WTC11 (cell line): ENCODE data around the gene MADCAM1. TPM values are rescaled to one million over a fixed set of nuclear protein-coding genes. Genes with fewer than 3 reads are reported as not detected.

Source experiments
- ATAC-seq: fragments of 200-7000 bp; cut with Tn5 transposase; 2 replicates; pipeline ENCODE4 v1.10.0; 2021; ENCODE audit warnings: mild to moderate bottlenecking, moderate library complexity
- CTCF ChIA-PET: fragments of 300-600 bp; sonication (Branson Sonifier 250); formaldehyde crosslinking; loops from one replicate; lab custom pipeline; 2021; ENCODE audit warnings: antibody characterized with exemption; lab: Charles Lee
- POLR2A ChIA-PET: fragments of 350-600 bp; sonication (Branson Sonifier 250); formaldehyde crosslinking; loops from one replicate; lab custom pipeline; 2021; ENCODE audit warnings: antibody characterized with exemption; lab: Charles Lee
- DNase-seq: peaks from one replicate; pipeline ENCODE4 v3.0.0; 2021; ENCODE audit warnings: low spot score
- H3K27ac Mint-ChIP-seq: 2 replicates; pipeline ENCODE4 v1.8.0; 2021; ENCODE audit warnings: mixed read lengths
- H3K27me3 Mint-ChIP-seq: 2 replicates; pipeline ENCODE4 v1.8.0; 2021; ENCODE audit warnings: low read depth, mild to moderate bottlenecking, moderate library complexity, mixed read lengths
- H3K36me3 Mint-ChIP-seq: 2 replicates; pipeline ENCODE4 v1.8.0; 2021; ENCODE audit warnings: mixed read lengths
- H3K4me1 Mint-ChIP-seq: 2 replicates; pipeline ENCODE4 v1.8.0; 2022; ENCODE audit warnings: mixed read lengths
- H3K4me3 Mint-ChIP-seq: 2 replicates; pipeline ENCODE4 v1.8.0; 2021; ENCODE audit warnings: mild to moderate bottlenecking, moderate library complexity, mixed read lengths
- H3K9me3 Mint-ChIP-seq: 2 replicates; pipeline ENCODE4 v1.8.0; 2021; ENCODE audit warnings: mixed read lengths
- ATF2 ChIP-seq: sonication (generic); formaldehyde crosslinking; IDR thresholded peaks from 2 replicates; pipeline ENCODE4 v1.8.1; 2022; ENCODE audit warnings: low read depth, missing genetic modification reagents, borderline replicate concordance
- CREM ChIP-seq: sonication (generic); formaldehyde crosslinking; IDR thresholded peaks from 2 replicates; pipeline ENCODE4 v1.8.1; 2022; ENCODE audit warnings: mild to moderate bottlenecking, missing genetic modification reagents, moderate library complexity
- GABPB1 ChIP-seq: sonication (generic); formaldehyde crosslinking; IDR thresholded peaks from 2 replicates; pipeline ENCODE4 v1.8.1; 2023; ENCODE audit warnings: mild to moderate bottlenecking, missing genetic modification reagents
- IRF1 ChIP-seq: sonication (generic); formaldehyde crosslinking; IDR thresholded peaks from 2 replicates; pipeline ENCODE4 v1.8.0; 2023; ENCODE audit warnings: missing genetic modification reagents
- IRF2 ChIP-seq: sonication (generic); formaldehyde crosslinking; IDR thresholded peaks from 2 replicates; pipeline ENCODE4 v1.8.0; 2022; ENCODE audit warnings: low read depth, missing genetic modification reagents, borderline replicate concordance
- KAT7 ChIP-seq: sonication (generic); formaldehyde crosslinking; IDR thresholded peaks from 2 replicates; pipeline ENCODE4 v1.8.1; 2023; ENCODE audit warnings: missing genetic modification reagents, mild to moderate bottlenecking, borderline replicate concordance
- MXD4 ChIP-seq: fragments of 250-450 bp; sonication (Bioruptor Pico); IDR thresholded peaks from 2 replicates; pipeline ENCODE4 v1.8.0; 2021; ENCODE audit warnings: mild to moderate bottlenecking, moderate library complexity, borderline replicate concordance
- NFATC4 ChIP-seq: fragments of 250-450 bp; sonication (Bioruptor Pico); IDR thresholded peaks from 2 replicates; pipeline ENCODE4 v1.9.0; 2021; ENCODE audit warnings: mild to moderate bottlenecking
- NFYB ChIP-seq: sonication (generic); formaldehyde crosslinking; conservative IDR thresholded peaks from 2 replicates; pipeline ENCODE4 v1.8.0; 2022; ENCODE audit warnings: low read depth, missing genetic modification reagents
- NR1H2 ChIP-seq: sonication (generic); formaldehyde crosslinking; IDR thresholded peaks from 2 replicates; pipeline ENCODE4 v1.9.0; 2021; ENCODE audit warnings: mild to moderate bottlenecking, moderate library complexity, missing genetic modification reagents
- NR2C2 ChIP-seq: sonication (generic); formaldehyde crosslinking; IDR thresholded peaks from 2 replicates; pipeline ENCODE4 v1.8.0; 2022; ENCODE audit warnings: mild to moderate bottlenecking, missing genetic modification reagents
- OVOL2 ChIP-seq: fragments of 250-450 bp; sonication (Bioruptor Pico); IDR thresholded peaks from 2 replicates; pipeline ENCODE4 v1.9.0; 2021; ENCODE audit warnings: mild to moderate bottlenecking, borderline replicate concordance
- RELA ChIP-seq: sonication (generic); formaldehyde crosslinking; IDR thresholded peaks from 2 replicates; pipeline ENCODE4 v1.8.1; 2022; ENCODE audit warnings: missing genetic modification reagents, mild to moderate bottlenecking, borderline replicate concordance
- SMAD4 ChIP-seq: sonication (generic); formaldehyde crosslinking; IDR thresholded peaks from 2 replicates; pipeline ENCODE4 v1.8.0; 2022; ENCODE audit warnings: mild to moderate bottlenecking, missing genetic modification reagents
- STAT6 ChIP-seq: sonication (generic); formaldehyde crosslinking; conservative IDR thresholded peaks from 2 replicates; pipeline ENCODE4 v1.8.1; 2023; ENCODE audit warnings: mild to moderate bottlenecking, low read depth, missing genetic modification reagents, moderate library complexity
- TCF7 ChIP-seq: sonication (generic); formaldehyde crosslinking; IDR thresholded peaks from 2 replicates; pipeline ENCODE4 v1.8.0; 2022; ENCODE audit warnings: mild to moderate bottlenecking, low read depth, missing genetic modification reagents, moderate library complexity
- ZNF423 ChIP-seq: fragments of 250-450 bp; sonication (Bioruptor Pico); IDR thresholded peaks from 2 replicates; pipeline ENCODE4 v2.1.2; 2022; ENCODE audit warnings: mild to moderate bottlenecking, moderate library complexity
- total RNA-seq: library from RNA; stranded (reverse); gene quantifications from 3 replicates; pipeline ENCODE4 v1.2.3, GENCODE V29; 2021
- TF ChIP-seq, protein P1 (sequence below): sonication (generic); formaldehyde crosslinking; IDR thresholded peaks from 2 replicates; pipeline ENCODE4 v1.8.0; 2023; ENCODE audit warnings: mild to moderate bottlenecking, missing genetic modification reagents
- TF ChIP-seq, protein P2 (sequence below): fragments of 250-450 bp; sonication (Bioruptor Pico); conservative IDR thresholded peaks from 2 replicates; pipeline ENCODE4 v1.9.0; 2021; ENCODE audit warnings: mild to moderate bottlenecking
- TF ChIP-seq, protein P3 (sequence below): sonication (generic); formaldehyde crosslinking; IDR thresholded peaks from 2 replicates; pipeline ENCODE4 v1.8.1; 2023; ENCODE audit warnings: mild to moderate bottlenecking, missing genetic modification reagents

Gene MADCAM1
- total RNA-seq, 1 experiment from 2014 or later, result 4.7 TPM

GRCh38 chr19:468587-469256, 27.6 kb upstream of the MADCAM1 start:
- ATAC-seq, result no peak
- Mint-ChIP-seq H3K27ac (no peak overlapping the region), H3K9me3 (no peaks in the 10 kb centered on the region; the same call in 1 of the 2 replicates), H3K4me3 (no peak overlapping the region), H3K27me3 (peaks cover 3% of the 10 kb centered on the region; the same call in 1 of the 2 replicates), H3K36me3 (no peaks in the 10 kb centered on the region), H3K4me1 (no peaks in the 10 kb centered on the region)
- TF ChIP-seq, protein P1, sequence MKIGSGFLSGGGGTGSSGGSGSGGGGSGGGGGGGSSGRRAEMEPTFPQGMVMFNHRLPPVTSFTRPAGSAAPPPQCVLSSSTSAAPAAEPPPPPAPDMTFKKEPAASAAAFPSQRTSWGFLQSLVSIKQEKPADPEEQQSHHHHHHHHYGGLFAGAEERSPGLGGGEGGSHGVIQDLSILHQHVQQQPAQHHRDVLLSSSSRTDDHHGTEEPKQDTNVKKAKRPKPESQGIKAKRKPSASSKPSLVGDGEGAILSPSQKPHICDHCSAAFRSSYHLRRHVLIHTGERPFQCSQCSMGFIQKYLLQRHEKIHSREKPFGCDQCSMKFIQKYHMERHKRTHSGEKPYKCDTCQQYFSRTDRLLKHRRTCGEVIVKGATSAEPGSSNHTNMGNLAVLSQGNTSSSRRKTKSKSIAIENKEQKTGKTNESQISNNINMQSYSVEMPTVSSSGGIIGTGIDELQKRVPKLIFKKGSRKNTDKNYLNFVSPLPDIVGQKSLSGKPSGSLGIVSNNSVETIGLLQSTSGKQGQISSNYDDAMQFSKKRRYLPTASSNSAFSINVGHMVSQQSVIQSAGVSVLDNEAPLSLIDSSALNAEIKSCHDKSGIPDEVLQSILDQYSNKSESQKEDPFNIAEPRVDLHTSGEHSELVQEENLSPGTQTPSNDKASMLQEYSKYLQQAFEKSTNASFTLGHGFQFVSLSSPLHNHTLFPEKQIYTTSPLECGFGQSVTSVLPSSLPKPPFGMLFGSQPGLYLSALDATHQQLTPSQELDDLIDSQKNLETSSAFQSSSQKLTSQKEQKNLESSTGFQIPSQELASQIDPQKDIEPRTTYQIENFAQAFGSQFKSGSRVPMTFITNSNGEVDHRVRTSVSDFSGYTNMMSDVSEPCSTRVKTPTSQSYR, result no peak
- no peak for TF ChIP-seq NFYB (CRISPR knock-in tag)
- TF ChIP-seq NFATC4 (CRISPR knock-in tag), result no peak
- TF ChIP-seq ATF2 (CRISPR knock-in tag), result no peak
- TF ChIP-seq GABPB1 (CRISPR knock-in tag), result no peak
- TF ChIP-seq NR1H2 (CRISPR knock-in tag), result no peak
- no peak for TF ChIP-seq ZNF423 (CRISPR knock-in tag)
- no peak for TF ChIP-seq IRF2 (CRISPR knock-in tag)
- TF ChIP-seq CREM (CRISPR knock-in tag), result no peak
- TF ChIP-seq, protein P2, sequence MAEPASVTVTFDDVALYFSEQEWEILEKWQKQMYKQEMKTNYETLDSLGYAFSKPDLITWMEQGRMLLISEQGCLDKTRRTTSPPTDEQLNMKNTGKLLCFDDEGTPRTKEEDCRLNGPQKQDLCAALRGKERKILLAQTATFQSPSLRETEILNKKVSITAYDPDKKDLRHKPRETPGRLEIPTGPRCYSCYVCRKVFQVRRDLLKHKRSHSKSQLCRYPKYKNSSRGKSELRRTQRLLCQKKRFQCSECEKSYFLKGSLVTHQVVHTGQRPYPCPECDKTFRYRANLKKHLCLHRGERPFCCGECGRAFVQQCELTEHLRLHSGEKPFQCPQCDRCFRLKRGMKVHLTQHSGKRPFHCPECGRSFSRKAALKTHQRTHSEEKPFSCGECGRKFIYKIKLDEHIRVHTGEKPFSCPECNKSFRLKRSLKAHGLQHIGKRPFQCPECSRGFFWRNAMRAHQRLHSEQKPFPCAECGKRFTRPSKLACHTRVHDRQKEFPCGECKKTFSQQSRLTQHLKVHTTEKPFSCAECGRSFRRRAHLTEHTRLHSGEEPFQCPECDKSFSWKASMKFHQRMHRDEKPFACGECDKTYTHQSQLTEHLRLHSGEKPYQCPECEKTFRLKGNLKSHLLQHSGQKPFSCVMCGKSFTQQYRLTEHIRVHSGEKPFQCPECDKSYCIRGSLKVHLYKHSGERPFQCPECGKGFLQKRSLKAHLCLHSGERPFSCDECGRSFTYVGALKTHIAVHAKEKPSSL (CRISPR knock-in tag), result no peak
- no peak for TF ChIP-seq TCF7 (CRISPR knock-in tag)
- no peak for TF ChIP-seq KAT7 (CRISPR knock-in tag)
- no peak for TF ChIP-seq STAT6 (CRISPR knock-in tag)
- no peak for TF ChIP-seq RELA (CRISPR knock-in tag)
- TF ChIP-seq IRF1, result no peak
- TF ChIP-seq NR2C2, result no peak
- TF ChIP-seq, protein P3, sequence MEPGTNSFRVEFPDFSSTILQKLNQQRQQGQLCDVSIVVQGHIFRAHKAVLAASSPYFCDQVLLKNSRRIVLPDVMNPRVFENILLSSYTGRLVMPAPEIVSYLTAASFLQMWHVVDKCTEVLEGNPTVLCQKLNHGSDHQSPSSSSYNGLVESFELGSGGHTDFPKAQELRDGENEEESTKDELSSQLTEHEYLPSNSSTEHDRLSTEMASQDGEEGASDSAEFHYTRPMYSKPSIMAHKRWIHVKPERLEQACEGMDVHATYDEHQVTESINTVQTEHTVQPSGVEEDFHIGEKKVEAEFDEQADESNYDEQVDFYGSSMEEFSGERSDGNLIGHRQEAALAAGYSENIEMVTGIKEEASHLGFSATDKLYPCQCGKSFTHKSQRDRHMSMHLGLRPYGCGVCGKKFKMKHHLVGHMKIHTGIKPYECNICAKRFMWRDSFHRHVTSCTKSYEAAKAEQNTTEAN (CRISPR knock-in tag), result no peak
- no peak for TF ChIP-seq OVOL2 (CRISPR knock-in tag)
- no peak for TF ChIP-seq MXD4 (CRISPR knock-in tag)
- no peak for TF ChIP-seq SMAD4 (CRISPR knock-in tag)
- CTCF ChIA-PET, result no interaction called here
- no peak for DNase-seq
- POLR2A ChIA-PET, result no interaction called here
